ENCODE data around the gene ARHGEF3.
"Not testable (repeated sequence)": the region's sequence is repeated elsewhere in the genome, so short reads cannot be mapped to it uniquely, and the experiment has no call there.

The ARHGEF3 gene

DNA sequence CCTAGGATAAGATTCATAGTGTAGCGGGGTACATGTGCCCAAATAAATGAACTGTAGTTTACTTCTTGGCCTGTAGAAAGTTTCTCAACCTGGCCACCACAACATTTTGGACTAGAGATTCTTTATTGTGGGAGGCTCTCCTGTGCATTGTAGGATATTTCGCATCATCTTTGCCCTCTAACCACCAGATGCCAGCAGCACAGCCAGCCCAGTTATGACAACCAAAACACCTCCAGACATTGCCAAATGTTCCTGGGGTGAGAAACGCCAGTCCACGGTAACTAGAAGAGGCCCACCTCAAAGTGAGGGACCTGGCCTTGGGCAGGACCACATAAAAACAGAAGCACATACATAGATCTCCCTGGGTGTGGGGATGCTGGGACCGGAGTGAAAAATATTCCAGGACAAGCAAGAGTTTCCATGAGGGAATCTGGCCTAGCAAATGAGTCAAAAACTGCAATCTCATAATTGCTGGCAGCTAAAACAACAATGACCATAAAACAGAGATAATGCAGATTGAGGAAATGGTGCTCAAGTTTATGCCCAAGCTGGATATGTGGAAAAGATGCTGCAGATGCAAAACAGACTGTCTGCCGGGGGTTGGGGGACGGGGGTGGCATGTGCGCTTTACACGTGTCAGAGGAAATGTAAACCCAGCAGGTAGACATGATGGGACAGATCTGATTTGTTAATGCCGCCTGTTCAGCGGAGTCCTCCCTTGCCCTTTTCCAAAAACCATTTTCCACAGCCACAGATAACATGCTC is 39.7 kb downstream of the ARHGEF3 start:
- Histone ChIP-seq H3K27me3 (replicated peaks) (no peaks in the 10 kb centered on the region), H3K36me3 (replicated peaks) (no peaks in the 10 kb centered on the region), H3K4me3 (ENCODE audit: low read depth, low read length) (no peak overlapping the region), H3K27ac (no peak overlapping the region)
- DNase-seq, result no peak
- TF ChIP-seq, protein P1, sequence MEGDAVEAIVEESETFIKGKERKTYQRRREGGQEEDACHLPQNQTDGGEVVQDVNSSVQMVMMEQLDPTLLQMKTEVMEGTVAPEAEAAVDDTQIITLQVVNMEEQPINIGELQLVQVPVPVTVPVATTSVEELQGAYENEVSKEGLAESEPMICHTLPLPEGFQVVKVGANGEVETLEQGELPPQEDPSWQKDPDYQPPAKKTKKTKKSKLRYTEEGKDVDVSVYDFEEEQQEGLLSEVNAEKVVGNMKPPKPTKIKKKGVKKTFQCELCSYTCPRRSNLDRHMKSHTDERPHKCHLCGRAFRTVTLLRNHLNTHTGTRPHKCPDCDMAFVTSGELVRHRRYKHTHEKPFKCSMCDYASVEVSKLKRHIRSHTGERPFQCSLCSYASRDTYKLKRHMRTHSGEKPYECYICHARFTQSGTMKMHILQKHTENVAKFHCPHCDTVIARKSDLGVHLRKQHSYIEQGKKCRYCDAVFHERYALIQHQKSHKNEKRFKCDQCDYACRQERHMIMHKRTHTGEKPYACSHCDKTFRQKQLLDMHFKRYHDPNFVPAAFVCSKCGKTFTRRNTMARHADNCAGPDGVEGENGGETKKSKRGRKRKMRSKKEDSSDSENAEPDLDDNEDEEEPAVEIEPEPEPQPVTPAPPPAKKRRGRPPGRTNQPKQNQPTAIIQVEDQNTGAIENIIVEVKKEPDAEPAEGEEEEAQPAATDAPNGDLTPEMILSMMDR (IDR thresholded peaks at IDR 0.05; ENCODE audit: low read depth, low read length, missing control alignments), result no peak
- in situ Hi-C loops (cut with HindIII; ENCODE audit: low pct_ligation_motif_present, low sequenced_read_pairs), result no loop called here

DNA sequence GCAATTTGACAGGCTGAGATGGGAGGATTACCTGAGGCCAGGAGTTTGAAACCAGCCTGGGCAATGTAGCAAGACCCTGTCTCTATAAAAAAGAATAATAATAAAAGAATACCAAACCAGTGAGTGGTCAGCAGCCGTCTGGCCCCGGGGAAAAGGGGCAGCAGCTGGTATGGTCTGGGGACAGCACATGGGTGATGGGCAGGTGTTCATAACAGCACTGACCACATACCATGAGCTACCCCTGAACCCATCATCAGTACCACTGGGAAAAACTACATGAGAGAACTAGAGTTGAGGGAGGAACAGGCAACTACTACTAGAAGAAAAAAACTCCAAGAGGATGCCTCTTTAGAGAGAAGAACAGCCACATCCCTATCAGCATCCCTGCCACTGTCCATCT is 40.7 kb downstream of the ARHGEF3 start:
- Histone ChIP-seq H3K36me3 (replicated peaks) (no peaks in the 10 kb centered on the region), H3K27ac (no peak overlapping the region), H3K27me3 (replicated peaks) (no peaks in the 10 kb centered on the region), H3K4me3 (ENCODE audit: low read depth, low read length) (no peak overlapping the region)
- in situ Hi-C loops (cut with HindIII; ENCODE audit: low pct_ligation_motif_present, low sequenced_read_pairs), result no loop called here
- TF ChIP-seq, protein P1 (IDR thresholded peaks at IDR 0.05; ENCODE audit: low read depth, low read length, missing control alignments), result no peak
- no peak for DNase-seq

DNA sequence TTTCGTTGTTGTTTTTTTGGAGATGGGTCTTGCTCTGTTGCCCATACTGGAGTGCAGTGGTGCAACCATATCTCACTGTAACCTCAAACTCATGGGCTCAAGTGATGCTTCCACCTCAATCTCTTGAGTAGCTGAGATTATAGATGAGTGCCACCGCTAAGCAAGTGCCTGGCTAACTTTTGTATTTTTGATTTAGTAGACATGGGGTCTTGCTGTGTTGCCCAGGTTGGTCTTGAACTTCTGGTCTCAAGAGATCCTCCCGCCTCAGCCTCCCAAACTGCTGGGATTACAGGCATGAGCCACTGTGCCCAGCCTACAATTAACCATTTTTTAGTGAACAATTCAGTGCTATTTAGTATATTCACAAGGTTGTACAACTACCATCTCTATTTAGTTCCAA is 42.2 kb downstream of the ARHGEF3 start:
- TF ChIP-seq, protein P1 (IDR thresholded peaks at IDR 0.05; ENCODE audit: low read depth, low read length, missing control alignments), result no peak
- no peak for DNase-seq
- no peaks in the 10 kb centered on the region for H3K36me3 ChIP-seq (replicated peaks)

DNA sequence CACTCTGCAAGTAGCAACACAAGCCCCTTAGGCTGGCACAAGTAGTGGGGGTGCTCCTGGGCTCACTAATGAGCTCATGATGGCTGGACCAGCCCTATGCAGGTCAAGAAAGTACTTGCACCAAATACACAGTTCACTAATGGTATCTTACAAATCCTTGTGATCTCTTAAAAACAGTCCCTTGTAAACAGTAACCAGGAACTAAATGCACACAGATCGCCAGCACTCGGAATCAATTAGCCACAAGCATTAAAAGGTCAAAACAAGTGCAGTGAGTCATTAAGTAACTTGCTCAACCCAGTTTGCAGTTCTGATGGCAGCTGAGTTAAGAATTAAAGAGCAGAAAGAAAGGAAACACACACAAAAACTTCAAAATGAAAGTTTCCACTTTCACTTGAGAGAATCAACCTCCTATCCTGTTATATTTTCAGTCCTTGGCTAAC is 43.2 kb downstream of the ARHGEF3 start:
- Histone ChIP-seq H3K4me3 (ENCODE audit: low read depth, low read length) (no peak overlapping the region), H3K36me3 (replicated peaks) (no peaks in the 10 kb centered on the region), H3K27me3 (replicated peaks) (no peaks in the 10 kb centered on the region), H3K27ac (peak overlapping the region; percentile 54)
- DNase-seq, result peak; percentile 83
- in situ Hi-C loops (cut with HindIII; ENCODE audit: low pct_ligation_motif_present, low sequenced_read_pairs), result no loop called here
- TF ChIP-seq, protein P1 (IDR thresholded peaks at IDR 0.05; ENCODE audit: low read depth, low read length, missing control alignments), result no peak

More for the DNA sequence above, 42.2 kb downstream of the ARHGEF3 start:
- in situ Hi-C loops (cut with HindIII; ENCODE audit: low pct_ligation_motif_present, low sequenced_read_pairs), result no loop called here
- no peak overlapping the region for H3K4me3 ChIP-seq (ENCODE audit: low read depth, low read length)
- no peak overlapping the region for H3K27ac ChIP-seq
- H3K27me3 ChIP-seq (replicated peaks), result no peaks in the 10 kb centered on the region

DNA sequence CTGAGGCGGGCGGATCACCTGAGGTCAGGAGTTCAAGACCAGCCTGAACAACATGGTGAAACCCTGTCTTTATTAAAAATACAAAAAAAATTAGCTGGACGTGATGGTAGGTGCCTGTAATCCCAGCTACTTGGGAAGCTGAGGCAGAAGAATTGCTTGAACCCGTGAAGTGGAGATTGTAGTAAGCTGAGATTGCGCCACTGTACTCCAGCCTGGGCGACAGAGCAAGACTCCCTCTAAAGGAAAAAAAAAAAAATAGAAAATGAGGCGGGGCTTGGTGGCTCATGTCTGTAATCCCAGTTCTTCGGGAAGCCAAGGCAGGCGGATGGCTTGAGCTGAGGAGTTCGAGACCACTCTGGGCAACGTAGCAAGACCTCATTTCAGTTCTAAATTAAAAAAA is 43.7 kb downstream of the ARHGEF3 start:
- DNase-seq; in situ Hi-C loops (cut with HindIII; ENCODE audit: low pct_ligation_motif_present, low sequenced_read_pairs); H3K27me3 ChIP-seq (replicated peaks); H3K4me3 ChIP-seq (ENCODE audit: low read depth, low read length); H3K36me3 ChIP-seq (replicated peaks): not testable (repeated sequence)
- H3K27ac ChIP-seq, result peak overlapping the region; percentile 54

DNA sequence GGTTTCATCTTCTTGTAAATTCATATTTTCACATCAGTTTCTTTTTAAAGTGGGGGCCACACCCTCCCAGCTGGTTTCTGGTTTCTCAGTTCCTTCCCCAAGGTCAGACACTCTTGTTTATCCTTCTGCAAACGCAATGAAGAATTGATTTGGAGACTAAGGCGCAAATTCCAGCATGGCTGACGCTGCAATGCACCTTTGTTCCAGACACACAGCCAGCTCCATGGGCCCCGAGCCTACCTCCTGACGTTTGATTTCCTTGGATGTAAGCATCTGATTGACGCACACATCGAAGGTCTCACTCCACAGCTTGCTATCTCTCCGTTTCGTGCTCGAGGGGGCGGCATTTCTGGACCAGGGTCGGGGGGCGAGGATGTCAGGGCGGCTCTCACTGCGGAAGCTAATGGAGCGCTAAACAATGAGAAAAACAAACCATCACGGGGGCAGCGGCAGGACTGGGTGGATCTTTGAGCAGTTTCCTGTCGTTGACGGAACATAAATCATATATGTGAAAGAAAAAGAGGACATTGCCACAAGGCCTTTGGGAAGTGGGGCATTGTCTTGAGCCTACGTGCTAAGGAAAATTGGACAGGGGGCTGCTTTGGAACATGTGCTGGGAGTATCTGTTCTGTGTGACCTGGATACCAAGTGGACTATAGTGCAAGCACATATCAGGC is 46.9 kb downstream of the ARHGEF3 start:
- no peaks in the 10 kb centered on the region for H3K36me3 ChIP-seq (replicated peaks)

More for the DNA sequence above, 46.9 kb downstream of the ARHGEF3 start:
- H3K4me3 ChIP-seq (ENCODE audit: low read depth, low read length), result no peak overlapping the region
- DNase-seq, result no peak
- H3K27ac ChIP-seq, result no peak overlapping the region
- in situ Hi-C loops (cut with HindIII; ENCODE audit: low pct_ligation_motif_present, low sequenced_read_pairs), result no loop called here
- TF ChIP-seq, protein P1 (IDR thresholded peaks at IDR 0.05; ENCODE audit: low read depth, low read length, missing control alignments), result no peak
- H3K27me3 ChIP-seq (replicated peaks), result no peaks in the 10 kb centered on the region

Data from brain microvascular endothelial cell (primary cell).